HG03457 (cell line): ENCODE data around the gene H2AZ2.

Experiments
- ATAC-seq: cut with Tn5 transposase; IDR thresholded peaks from one replicate; pipeline ENCODE4 v1.9.1; 2021; ENCODE audit warnings: moderate number of reproducible peaks; ENCODE audit not compliant: unreplicated experiment

The H2AZ2 gene

GRCh38 chr7:44847920-44848634 lies at the start of gene H2AZ2:
TSS of gene H2AZ2 (minus strand) at chr7:44848087. CDS start at chr7:44847971, 116 bp downstream.
- peak; percentile 80 for ATAC-seq

DNA sequence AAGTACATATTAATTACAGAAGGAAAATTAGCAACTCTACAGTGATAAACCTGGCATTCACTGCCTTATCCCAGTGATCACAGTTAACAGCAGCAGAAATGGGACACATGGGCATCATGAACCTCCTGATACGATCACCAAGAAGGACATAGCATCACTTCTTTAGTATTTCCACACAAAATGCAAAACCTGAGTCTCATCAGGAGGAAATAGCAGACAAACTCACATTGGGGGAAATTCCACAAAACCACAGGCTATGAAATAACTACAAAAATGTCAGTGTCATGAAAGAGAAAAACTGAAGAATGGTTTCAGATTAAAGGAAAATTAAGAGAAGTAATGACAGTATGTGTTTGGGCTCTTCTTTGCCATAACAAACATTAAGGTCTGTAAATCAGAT lies 49.4 kb upstream of the H2AZ2 start:
- no peak for ATAC-seq

GRCh38 chr7:44894888-44895580 lies 47.1 kb upstream of the H2AZ2 start:
- no peak for ATAC-seq

DNA sequence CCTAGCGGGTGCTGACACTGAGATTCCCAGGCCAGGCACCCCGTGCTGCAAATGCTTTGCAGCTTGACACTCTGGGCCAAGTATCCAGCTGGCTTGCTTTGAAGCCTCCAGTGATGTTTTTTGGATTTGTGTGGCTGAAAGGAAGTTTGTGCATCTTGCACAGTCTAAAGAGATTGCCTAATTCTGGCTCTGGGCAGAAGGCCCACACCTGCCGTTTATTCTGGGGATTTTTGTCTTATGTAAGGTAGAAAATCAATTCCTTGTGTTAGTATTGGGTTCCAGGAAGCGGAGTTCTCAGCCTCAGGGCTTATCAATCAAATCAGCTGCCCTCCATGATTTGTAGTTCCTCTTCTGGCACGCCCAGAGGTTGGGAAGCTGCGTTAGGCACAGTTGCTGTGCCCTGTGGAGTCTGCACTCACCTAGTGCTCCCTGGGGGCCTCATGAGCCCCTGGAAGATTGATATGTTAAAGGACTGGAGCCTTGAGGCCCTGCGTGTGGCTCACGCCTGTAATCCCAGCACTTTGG lies 45.9 kb upstream of the H2AZ2 start:
- no peak for ATAC-seq

DNA sequence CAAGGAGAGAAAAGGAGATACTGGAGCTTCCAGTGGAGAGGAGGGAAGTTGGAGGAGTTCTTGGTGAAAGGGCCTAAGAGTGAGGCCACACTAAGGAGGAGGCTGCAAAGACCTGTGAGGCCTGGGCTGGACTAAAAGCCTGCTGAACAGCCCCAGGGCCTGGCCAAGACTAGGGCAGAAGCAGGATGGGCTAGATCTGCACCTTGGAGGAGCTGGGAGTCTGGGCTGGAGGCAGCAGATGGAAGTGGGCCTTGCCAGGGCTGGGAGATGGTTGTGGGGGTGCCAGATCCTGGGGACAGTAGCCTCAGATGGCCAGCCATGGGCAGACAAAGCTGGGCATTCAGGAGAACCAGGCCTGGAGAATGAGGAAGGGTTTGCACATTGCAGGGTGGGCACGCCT lies 43.9 kb upstream of the H2AZ2 start:
- ATAC-seq = no peak

- no peak for ATAC-seq
These were observed 43.5 kb upstream of the H2AZ2 start for GRCh38 chr7:44891372-44891771.

DNA sequence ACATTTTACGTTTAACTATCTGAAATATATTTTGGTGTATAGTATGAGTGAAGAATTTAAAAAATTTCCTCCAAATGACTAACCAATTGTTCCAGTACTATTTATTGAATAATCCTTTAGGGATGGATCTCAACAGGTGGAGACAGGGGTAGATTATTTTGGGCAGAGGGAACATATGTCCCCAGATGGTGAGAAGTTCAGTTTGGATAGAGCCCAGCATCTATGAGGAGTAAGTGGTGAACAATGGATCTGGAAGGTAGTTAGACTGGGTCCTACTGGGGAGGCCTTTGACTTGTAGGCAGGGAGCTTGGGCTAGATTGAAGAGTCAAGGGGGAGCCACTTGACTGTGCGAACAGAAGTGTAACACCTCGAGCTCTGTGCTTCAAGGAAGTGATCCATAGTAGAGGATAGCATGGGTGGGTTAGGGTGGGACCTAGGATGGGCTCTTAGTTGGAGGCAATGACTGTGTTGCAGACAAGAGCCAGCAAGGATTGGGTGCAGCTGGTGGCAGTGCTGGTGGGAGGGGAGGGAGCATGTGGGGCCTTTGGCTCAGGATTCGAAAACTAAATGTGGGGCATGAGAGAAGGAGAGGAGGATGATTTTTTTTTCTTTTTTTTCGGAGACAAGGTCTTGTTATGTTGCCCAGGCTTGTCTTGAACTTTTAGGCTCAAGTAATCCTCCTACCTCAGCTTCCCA lies 41.3 kb upstream of the H2AZ2 start:
- no peak for ATAC-seq

DNA sequence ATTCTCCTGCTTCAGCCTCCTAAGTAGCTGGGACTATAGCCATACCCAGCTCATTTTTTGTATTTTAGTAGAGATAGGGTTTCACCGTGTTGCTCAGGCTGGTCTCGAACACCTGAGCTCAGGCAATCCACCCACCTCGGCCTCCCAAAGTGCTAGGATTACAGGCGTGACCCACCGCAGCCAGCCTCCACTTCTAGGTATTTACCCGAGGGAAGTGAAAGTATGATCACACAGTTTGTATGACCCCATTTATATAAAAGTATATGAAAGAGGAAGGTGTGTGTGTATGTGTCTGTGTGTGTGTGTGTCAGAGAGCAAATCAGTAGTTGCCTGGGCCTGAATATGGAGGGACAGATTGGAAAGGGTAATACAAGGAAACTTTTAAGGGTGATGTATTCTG lies 39.4 kb upstream of the H2AZ2 start:
- no peak for ATAC-seq

- ATAC-seq = peak; percentile 83
These were observed 37.8 kb upstream of the H2AZ2 start, which contains the start of gene PURB for GRCh38 chr7:44885394-44886317. TSS of gene PURB (minus strand) at chr7:44885530. CDS start at chr7:44885348, 182 bp downstream.

- ATAC-seq = peak; percentile 6
These were observed 36.9 kb upstream of the H2AZ2 start for GRCh38 chr7:44884621-44885393.

GRCh38 chr7:44883961-44884620 lies 36.2 kb upstream of the H2AZ2 start:
- no peak for ATAC-seq

- no peak for ATAC-seq
These were observed 35.0 kb upstream of the H2AZ2 start for GRCh38 chr7:44882899-44883298.

DNA sequence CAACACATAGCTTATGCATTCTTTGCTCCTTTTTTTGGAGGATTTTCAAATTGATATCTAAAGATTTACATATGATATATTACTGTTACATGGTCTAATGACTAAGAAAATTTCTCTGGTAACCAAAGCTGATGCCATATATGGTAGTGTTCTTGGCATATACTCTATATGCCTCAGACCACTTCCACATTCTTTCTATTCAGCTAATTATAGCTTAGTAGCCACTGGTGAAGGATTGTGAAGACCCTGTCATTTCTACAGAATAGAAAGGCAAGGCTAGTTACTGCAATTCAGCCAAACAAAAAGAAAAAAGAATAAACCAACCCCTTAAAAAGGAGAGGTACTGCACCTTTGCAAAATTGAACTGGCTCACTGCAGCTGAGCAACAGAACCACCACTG lies 33.7 kb upstream of the H2AZ2 start:
- no peak for ATAC-seq

GRCh38 chr7:44881066-44881600 lies 33.2 kb upstream of the H2AZ2 start:
- ATAC-seq = no peak

DNA sequence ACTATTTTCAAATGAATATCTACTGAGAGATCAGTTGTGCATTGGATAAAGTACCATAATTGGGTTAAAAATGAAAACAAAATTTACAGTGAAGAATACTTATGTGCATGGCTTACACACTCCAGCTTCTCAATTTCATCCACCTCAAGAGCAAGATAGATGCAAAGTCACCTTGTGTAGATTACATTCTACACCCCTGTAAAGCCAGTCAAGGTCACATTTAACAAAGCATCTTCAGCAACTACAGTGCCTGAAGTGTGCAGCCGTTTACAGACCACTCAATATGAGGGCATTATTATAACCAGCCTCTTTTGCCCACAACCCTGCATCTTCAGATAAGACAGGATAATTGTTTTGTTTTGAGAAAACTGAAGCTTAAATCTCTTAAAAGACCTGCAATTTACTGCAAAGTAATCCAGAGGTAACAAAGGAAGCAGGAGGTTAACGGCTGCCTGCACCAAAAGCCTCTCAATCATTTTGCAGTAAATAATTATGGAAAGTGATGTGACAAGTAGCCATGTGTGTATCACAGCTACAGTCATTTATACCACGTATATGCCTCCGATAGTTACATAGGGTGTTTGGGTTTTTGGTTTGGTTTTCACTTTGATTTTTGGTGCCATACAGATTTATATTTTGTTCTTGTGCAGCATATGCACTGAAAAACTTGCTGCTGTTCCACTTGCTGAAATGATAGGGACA lies 32.6 kb upstream of the H2AZ2 start:
- ATAC-seq = no peak

DNA sequence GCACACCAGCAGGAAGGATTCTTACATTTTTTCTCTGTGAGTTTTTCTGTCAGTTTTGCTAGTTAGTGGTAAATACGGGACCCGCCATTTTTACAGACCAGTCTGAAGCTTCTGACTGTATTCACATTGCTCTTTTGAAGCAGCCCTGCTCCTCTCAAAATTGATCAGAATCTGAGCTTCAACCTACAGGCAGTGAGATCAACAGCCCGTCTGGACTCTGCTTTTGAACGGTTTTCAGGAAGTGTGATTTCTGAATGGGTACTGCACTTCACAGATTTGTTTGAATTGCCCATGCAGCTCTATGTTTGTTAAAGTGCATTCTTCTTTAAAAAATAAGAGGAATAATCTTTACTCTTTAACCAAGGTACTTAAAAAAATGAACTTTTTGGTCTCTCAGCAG lies 28.5 kb upstream of the H2AZ2 start:
- no peak for ATAC-seq

DNA sequence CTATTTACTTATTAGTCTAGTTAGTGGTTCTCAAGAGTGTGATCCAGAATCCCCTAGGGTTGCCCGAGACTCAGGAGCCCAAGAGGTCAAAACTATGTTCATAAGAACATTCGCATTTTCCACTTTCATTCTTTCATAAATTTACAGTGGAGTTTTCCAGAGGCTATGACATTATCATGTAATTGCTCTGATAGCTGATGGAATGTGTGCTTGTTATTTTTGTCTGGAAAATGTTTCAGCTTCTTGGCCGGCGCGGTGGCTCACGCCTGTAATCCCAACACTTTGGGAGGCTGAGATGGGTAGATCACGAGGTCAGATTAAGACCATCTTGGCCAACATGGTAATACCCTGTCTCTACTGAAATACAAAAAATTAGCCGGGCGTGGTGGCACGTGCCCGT lies 27.4 kb upstream of the H2AZ2 start:
- no peak for ATAC-seq

DNA sequence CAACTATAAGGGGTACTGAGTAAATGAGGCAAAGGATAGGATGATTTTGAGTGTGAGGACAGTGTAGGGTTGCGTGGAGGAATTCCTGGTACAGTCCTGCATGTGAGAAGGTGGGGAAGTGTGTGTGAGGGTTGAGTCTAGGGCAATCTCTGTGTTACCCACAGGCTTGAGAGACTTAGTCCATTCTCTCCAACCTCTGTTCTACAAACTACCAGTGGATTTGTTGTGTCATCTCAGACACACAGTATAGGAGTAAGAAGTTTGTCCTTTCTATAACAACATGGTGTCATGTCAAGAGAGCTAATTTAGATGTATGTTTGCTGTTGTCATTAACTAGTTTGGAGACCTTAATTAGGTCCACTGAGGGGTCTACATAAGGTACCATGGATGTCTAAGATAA lies 24.9 kb upstream of the H2AZ2 start:
- ATAC-seq = no peak
